Fibroblast of the aortic adventitia (primary cell): ENCODE measurements around the gene IQSEC1. TPM values are rescaled to one million over a fixed set of nuclear protein-coding genes. Genes with fewer than 3 reads are reported as not detected.
A peak's percentile ranks its signal among the peaks of the same experiment; 100 is the strongest.

Source experiments
- DNase-seq: peaks from one replicate; pipeline ENCODE4 v3.0.0-alpha.2; 2010; ENCODE audit warnings: low read depth
- H3K4me3 ChIP-seq: 2 replicates; pipeline ENCODE4 v1.5.1; 2011; ENCODE audit warnings: low read depth, mild to moderate bottlenecking, control low read depth, low read length, moderate library complexity
- total RNA-seq: library from RNA; depleted of rRNA; stranded (reverse); fragments of >200 nt; gene quantifications from 2 replicates; pipeline ENCODE4 v1.2.3, GENCODE V29; 2012; ENCODE audit warnings: low replicate concordance
- TF ChIP-seq, protein P1 (sequence below): IDR thresholded peaks from 2 replicates; pipeline ENCODE4 v1.5.1; 2011; ENCODE audit warnings: mild to moderate bottlenecking, low read length, control low read depth, inconsistent platforms; ENCODE audit not compliant: insufficient read depth

IQSEC1 gene
- total RNA-seq, 1 donor: 15.9 TPM

DNA sequence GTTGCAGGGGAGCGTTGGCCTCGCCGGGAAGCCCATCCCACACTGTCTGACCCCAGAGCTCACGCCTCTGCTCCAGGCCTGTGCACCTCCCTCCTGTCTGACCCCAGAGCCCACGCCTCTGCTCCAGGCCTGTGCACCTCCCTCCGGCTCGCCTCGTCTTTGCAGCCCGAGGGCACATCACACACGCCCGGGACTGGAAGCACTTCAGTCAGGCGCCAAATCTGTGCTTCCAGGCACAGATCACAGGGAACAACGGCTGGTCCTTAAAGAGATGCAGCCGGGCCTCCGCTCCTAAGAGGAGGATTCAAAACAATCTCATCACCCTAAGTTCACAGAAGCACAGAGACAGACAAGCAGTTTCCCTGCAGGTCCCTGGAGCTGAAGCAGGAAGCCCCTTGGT, 128.8 kb downstream of the IQSEC1 start:
- no peak for DNase-seq
- TF ChIP-seq, protein P1, sequence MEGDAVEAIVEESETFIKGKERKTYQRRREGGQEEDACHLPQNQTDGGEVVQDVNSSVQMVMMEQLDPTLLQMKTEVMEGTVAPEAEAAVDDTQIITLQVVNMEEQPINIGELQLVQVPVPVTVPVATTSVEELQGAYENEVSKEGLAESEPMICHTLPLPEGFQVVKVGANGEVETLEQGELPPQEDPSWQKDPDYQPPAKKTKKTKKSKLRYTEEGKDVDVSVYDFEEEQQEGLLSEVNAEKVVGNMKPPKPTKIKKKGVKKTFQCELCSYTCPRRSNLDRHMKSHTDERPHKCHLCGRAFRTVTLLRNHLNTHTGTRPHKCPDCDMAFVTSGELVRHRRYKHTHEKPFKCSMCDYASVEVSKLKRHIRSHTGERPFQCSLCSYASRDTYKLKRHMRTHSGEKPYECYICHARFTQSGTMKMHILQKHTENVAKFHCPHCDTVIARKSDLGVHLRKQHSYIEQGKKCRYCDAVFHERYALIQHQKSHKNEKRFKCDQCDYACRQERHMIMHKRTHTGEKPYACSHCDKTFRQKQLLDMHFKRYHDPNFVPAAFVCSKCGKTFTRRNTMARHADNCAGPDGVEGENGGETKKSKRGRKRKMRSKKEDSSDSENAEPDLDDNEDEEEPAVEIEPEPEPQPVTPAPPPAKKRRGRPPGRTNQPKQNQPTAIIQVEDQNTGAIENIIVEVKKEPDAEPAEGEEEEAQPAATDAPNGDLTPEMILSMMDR: no peak
- H3K4me3 ChIP-seq: no peak overlapping the region

DNA sequence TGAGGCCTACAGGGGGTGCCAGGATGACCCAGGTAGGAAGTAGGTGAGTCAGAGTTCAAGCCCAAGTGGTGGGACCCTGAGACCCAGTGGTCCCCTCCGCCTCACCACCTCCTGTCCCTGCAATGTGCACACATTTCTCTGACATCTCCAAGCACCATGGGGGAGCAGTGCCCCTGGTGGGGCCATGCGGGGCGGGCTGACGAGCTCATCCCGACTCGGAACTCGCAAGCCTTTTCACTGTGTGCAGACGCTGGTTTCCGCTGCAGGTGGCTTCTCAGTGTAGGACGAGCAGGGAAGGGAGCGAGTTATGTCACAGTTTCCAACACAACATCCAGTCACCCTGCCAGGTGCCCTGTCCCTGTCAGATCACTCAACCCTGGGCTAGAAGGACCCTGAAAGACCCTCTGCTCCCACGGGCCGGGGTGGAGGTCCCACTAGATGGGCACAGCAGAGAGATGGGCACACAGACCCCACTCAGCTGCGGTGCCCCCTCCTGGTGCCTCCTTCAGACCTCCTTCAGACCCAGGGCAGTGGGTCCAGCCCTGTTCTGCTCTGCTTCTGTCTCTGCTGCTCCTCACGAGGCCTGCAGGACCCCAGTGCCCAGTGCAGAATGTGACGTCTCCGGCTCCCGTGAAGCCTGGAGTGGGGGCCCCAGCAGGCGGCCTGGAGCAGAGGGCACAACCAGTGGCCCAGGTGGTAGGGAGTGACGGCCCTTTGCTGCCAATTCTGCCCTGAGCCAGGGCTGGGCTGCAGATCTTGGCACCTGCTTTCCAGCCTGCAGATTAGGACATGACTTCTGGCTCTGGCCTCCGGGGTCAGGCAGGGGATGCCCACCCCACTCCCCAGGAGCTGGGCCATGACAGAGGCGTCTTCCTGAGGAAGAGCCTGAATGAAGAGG, 129.9 kb downstream of the IQSEC1 start:
- no peak overlapping the region for H3K4me3 ChIP-seq
- TF ChIP-seq, protein P1: no peak
- DNase-seq: no peak

DNA sequence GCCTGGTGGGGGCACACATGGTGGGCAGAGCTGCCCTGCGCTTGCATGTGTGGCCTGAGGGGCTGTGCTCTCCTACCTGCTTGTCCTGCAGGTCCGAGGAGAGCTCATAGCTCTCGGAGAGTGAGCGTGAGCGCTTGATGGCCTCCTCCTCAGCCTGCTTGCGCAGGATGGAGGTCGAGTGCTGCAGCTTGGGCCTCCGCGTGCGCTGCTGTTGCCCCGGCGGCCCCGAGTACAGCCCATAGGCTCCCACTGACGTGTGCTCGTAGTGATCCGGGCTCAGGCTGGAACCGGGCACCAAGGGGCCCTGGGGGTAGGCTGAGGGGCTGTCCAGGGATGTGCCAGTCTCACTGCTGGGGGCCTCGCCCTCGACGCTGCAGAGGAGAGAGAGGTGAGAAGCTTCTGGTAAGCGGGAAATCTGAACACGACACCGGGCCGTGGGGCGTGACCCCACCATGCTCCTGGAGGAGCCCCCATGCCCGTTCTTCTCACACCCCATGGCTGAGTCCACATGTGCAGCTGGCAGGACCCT, 131.7 kb downstream of the IQSEC1 start:
- TF ChIP-seq, protein P1: no peak

DNA sequence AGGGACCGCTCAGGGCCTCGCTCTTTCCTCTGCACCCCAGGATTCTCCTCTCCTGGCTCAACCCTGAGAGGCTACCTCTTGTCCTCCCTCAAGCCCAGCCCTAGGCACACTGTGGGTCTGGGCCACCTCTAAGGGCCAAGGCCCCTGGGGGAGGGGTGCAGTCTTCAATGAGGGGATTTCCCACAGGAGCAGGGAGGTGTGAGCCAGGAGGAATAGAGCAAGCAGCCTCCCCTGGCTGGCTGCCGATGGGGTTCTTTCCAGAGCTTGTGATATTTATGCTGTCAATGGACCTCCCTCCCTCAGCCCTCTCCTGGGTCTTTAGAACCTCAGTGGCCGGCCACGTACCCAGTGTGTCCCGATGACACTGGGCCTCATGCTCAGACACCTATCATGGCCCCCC, 132.4 kb downstream of the IQSEC1 start:
- DNase-seq: no peak
- TF ChIP-seq, protein P1: no peak
- H3K4me3 ChIP-seq: no peak overlapping the region

More for the DNA sequence above, 131.7 kb downstream of the IQSEC1 start:
- H3K4me3 ChIP-seq: no peak overlapping the region
- DNase-seq: no peak

DNA sequence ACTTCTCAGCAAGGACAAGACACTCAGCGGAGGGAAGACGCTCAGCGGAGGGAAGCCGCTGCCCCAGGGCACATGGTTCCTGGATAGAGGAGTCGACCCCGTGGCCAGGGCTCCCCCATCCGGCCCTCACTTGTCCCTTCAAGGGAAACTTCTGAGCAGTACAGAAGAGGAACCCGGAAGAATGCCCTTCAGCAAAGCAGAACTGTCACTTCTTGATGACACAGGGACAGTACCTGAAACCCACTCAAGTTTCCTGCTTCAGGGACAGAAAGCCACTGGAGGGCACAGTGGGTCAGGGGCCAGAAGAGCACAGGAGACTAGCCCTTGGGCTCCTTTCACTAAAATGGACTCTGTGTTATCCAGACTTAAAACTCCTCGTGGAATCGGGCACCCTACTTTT, 134.1 kb downstream of the IQSEC1 start:
- DNase-seq: no peak
- H3K4me3 ChIP-seq: no peak overlapping the region
- TF ChIP-seq, protein P1: no peak

DNA sequence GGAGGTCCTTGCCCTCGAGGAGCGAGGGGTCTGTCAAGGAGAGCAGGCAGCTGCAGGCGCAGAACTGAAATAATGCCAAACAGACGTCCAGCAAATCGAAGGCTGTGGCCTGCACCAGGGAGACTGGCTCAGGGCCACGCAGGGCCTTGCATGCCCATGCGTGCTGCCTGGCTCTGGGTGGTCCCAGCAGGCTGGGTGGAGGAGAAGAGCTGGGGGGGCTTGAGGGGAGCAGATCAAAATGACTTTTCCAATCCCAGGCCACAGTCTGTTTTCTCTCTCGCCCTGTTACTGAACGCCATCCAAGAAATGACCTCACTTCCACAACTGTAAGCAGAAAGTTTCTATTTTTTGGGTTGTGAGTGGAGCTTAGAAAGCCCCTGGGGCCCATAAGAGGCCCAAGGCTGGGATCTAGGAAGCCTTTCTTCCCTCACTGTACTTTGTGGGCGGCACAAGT, 134.9 kb downstream of the IQSEC1 start:
- TF ChIP-seq, protein P1: no peak
- no peak overlapping the region for H3K4me3 ChIP-seq
- peak; percentile 73 for DNase-seq
